Spleen (tissue), 7 donors: ENCODE data around the gene KIAA0408.

ENCODE experiments used
- POLR2A ChIP-seq, 3 donors: fragments of 450-650 bp; IDR thresholded peaks; one replicate each; pipeline ENCODE4 v1.5.1; 2017; ENCODE audit warnings: antibody characterized with exemption in 3 of 3, mild to moderate bottlenecking in 1 of 3
- POLR2AphosphoS5 ChIP-seq, 3 donors: sonication (generic); formaldehyde crosslinking; IDR thresholded peaks; one replicate each; pipeline ENCODE4 v1.5.1; 2017; ENCODE audit warnings: antibody characterized with exemption in 3 of 3
- TF ChIP-seq, protein P1 (sequence below), 11 experiments: fragments of 200-600 bp in 7 of 11; fragments of 450-650 bp in 4 of 11; sonication (generic) in 4 of 11; IDR thresholded peaks in 8 of 11; conservative IDR thresholded peaks in 3 of 11; 1 replicate in 7 of 11; 2 replicates in 4 of 11; pipeline versions ENCODE4 v1.4.0 to v1.8.0; 2016 to 2021; ENCODE audit warnings: antibody characterized with exemption in 11 of 11, inconsistent platforms in 4 of 11, mild to moderate bottlenecking in 1 of 11
- donor health status: DM: no; HTN: no; CAD: no; lungs with moderate emphysema.
- donor health status: DM: no; HTN: no; CAD: no.
- donor health status: DM: no; HTN: no; CAD: no.

GRCh38 chr6:127471379-127472255 is 12.4 kb upstream of the KIAA0408 start:
- TF ChIP-seq, protein P1, sequence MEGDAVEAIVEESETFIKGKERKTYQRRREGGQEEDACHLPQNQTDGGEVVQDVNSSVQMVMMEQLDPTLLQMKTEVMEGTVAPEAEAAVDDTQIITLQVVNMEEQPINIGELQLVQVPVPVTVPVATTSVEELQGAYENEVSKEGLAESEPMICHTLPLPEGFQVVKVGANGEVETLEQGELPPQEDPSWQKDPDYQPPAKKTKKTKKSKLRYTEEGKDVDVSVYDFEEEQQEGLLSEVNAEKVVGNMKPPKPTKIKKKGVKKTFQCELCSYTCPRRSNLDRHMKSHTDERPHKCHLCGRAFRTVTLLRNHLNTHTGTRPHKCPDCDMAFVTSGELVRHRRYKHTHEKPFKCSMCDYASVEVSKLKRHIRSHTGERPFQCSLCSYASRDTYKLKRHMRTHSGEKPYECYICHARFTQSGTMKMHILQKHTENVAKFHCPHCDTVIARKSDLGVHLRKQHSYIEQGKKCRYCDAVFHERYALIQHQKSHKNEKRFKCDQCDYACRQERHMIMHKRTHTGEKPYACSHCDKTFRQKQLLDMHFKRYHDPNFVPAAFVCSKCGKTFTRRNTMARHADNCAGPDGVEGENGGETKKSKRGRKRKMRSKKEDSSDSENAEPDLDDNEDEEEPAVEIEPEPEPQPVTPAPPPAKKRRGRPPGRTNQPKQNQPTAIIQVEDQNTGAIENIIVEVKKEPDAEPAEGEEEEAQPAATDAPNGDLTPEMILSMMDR (IDR thresholded peaks at IDR 0.05 in 8 of 11, conservative IDR thresholded peaks at IDR 0.05 in 3 of 11): no peak
- TF ChIP-seq POLR2A (IDR thresholded peaks at IDR 0.05) (no peak), POLR2AphosphoS5 (IDR thresholded peaks at IDR 0.05) (no peak)
